Erythroblast (primary cell): ENCODE data around the gene ATP2A3.

ENCODE experiments used
- DNase-seq, 2 experiments: peaks; one replicate each; lab custom pipeline; 2025; lab: John Stamatoyannopoulos, UW
- GATA1 ChIP-seq: IDR thresholded peaks from 2 replicates; pipeline ENCODE4 v1.6.1; 2011; ENCODE audit warnings: low read depth, mild to moderate bottlenecking, control low read depth, low read length, moderate library complexity
- POLR2A ChIP-seq: IDR thresholded peaks from 2 replicates; pipeline ENCODE4 v1.6.1; 2011; ENCODE audit warnings: mild to moderate bottlenecking, low read length

Gene ATP2A3

DNA sequence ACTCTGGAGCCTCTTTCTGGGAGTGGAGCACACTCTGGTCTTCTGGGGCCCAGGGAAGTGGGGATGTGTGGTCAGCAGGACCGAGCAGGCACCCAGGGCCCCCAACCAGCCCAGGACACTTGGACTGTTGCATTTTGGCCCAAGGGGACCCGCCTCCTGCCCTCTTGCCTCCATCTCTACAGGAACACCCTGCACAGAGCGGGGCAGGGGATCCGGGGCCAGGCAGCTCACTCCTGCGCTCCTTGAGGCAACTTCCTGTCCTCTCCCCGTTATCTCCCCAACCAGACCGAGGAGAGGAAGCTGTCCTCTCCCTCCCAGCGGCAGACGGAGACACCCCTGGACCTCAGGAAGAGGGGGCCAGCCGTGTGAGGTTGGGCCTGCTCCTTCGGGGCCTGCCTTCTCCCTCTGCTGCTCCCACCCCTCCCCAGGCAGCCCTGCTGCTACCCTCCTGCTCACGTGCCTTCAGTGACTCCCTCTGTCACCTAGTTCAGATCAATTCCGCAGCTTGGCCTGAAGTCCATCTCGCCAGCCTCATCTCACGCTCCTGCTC, 10.0 kb upstream of the ATP2A3 start:
- TF ChIP-seq POLR2A, result no peak
- TF ChIP-seq GATA1, result no peak
- peak; percentile 19 to 54 for DNase-seq

DNA sequence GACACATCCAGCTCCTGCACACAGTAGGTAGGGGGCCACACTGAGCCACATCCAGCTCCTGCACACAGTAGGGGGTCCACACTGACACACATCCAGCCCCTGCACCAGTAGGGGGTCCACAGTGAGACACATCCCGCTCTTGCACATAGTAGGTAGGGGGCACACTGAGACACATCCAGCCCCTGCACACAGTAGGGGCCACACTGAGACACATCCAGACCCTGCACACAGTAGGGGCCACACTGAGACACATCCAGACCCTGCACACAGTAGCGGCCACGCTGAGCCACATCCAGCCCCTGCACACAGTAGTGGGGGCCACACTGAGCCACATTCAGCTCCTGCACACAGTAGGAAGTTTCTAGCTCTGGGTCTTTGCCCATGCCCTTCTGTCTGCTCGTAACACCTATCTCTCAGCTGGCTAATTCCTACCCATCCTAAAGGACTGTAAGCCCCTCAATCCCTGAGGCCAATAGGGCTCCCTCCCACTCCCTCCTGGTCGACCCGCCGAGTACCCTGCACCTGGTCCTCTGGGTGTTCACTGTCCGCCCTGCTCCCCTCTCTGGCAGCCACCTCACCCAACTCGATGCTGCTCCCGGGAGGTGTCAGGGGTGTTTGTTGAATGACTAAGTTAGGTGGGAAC, 9.4 kb upstream of the ATP2A3 start:
- TF ChIP-seq POLR2A (no peak), GATA1 (no peak)

DNA sequence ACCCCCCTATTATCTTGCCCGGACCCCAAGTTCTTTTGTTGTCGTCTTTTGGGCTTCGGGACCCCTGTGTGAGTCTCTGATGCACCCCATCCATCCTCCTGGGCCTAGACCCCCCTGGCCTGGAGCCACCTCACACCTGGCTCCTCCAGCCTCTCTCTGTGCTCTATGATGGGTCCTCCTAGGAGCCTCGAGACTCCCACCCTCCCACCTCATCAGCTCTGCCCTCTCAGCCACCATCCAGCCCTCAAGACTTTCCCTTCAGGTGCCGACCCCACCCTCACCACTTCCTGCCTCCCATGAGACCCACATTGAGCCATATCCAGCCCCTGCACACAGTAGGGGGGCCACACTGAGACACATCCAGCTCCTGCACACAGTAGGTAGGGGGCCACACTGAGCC, 8.7 kb upstream of the ATP2A3 start:
- TF ChIP-seq GATA1 (no peak), POLR2A (no peak)
- no peak for DNase-seq

More for the DNA sequence above, 9.4 kb upstream of the ATP2A3 start:
- DNase-seq, result no peak

DNA sequence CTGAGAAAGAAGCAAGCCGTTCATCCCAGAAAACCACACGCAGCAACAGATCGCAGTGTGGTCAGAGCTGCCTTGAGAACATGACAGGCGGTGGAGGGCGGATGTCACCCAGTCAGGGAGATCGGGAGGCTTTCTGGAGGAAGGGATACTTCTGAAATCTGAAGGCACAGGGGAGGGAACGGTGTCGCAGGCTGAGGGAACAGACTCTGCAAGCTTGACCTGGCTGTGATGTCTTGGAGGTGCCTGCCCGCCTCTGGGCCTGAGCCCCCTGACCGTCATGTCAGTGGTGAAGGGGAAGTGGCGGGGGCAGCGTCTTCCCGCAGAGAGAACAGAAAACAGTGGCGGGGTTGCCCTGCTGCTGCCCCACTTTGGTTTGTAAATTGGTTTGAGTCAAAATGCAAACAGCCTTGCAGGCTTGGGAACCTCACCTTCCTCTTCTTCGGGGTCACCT, 8.1 kb upstream of the ATP2A3 start:
- DNase-seq, result no peak

DNA sequence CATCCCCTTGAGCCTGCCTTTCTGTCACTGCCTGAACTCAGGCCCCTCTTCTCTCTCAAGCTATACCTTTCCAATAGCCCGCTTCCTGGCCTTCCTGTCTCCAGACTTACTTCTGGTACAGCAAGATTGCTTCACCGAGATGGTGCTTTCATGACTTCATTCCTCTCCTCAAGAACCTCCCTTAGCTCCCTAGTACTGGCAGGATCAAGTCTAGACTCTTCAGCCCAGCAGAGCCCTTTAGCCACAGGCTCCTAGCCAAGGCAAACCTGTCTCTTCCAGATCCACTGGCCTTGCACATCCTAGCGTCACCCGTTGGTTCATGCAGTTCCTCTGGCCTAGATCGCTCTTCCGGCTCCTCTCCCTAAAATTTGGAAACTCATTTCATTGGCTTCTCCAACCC, 6.4 kb upstream of the ATP2A3 start:
- no peak for DNase-seq
- TF ChIP-seq POLR2A, result no peak
- TF ChIP-seq GATA1, result no peak

More for the DNA sequence above, 8.1 kb upstream of the ATP2A3 start:
- TF ChIP-seq POLR2A, result no peak
- no peak for TF ChIP-seq GATA1

DNA sequence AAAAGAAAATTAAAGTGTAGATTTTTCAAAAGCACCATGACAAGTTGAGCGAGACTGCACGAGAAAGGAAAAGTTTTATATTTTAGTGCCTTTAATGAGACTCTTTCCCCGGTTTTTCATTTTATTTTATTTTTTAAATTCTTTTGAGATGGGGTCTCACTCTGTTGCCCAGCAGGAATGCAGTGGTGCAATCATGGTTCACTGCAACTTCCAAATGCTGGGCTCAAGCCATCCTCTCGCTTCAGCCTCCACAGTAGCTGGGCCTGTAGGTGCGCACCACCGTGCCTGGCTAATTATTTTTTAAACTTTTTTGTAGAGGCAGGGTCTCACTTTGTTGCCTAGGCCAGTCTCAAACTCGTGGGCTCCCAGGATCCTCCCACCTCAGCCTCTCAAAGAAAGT, 5.7 kb upstream of the ATP2A3 start:
- TF ChIP-seq POLR2A (no peak), GATA1 (no peak)
- no peak for DNase-seq

DNA sequence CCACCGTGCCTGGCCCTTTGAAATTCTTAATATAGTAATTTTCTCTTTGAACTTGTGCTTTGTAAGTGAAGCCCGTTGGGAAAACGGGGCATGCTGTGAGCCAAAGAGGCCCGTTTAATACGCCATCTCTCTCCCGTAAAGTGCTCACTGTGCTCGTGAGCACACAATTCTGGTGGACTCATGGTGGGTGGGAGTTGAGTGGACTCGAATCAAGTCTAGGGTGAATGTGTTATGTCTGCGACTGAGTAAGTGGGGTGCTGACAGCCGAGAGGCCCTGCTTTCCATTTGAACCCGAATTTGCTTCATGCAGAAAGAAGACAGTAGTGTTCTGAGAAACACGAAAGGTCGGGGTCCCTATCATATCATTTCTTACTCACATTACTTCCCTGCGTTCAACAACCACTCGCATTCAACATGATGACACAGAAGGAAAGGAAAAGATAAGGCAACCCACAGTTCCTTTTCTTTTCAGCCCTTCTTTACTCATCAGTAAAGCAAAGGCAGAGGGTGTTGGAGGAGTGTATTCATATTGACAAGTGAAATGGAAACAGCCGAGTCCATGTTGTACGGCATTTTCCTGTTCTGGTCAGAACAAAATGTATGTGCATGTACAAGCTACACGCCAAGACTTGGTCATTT, 4.8 kb upstream of the ATP2A3 start:
- TF ChIP-seq POLR2A (no peak), GATA1 (no peak)
- DNase-seq, result peak; percentile 31 to 33

DNA sequence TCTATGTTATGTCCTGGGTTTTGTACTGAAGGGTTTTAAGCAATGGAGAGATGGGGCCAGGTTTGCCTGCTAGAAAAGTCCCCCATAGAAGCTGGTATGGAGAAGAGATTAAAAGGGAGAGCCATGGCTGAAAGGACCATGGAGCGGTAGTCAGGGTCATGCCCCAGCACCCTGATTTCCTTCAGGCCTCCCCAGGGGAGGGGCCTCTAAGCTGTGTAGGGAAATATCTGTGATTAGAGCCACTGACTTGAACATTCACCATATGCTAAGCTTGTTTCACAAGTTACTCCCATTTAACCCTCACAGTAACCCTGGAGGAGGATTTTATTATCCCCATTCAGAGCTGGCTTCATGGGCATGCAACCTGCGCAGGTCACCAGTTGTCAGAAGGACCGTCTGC, 3.8 kb upstream of the ATP2A3 start:
- DNase-seq, result no peak
- TF ChIP-seq POLR2A (no peak), GATA1 (no peak)

DNA sequence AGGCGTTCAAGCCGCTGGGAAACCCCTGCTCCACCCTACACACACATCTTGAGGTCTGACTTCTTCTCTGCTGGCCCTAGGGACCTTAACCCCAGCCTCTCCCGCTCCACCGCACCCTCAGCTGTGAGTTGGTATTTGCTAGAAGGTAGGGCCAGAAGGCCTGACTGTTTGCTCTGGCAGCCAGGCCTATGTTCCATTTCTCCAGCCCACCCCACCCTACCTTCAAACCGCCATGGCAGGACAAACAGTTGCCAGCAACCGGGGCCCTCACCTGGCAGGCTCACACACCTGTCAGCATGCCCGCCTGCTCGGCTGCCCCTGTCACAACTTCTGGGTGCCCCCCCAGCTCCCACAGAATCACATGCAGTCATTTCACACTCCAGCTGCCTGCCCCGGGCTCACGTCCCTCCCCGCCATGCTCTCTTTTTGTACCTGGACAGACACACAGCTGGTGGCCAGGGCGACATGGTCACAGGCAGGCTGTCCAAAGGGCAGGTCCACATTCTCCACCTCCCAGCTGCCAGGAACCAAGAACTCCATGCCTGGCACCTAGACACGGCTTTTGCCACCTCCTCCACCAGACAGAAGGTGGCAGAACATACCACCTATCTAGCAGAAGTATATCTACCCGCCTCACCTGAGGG, 2.6 kb upstream of the ATP2A3 start:
- no peak for TF ChIP-seq POLR2A
- no peak for TF ChIP-seq GATA1
- DNase-seq, result no peak

DNA sequence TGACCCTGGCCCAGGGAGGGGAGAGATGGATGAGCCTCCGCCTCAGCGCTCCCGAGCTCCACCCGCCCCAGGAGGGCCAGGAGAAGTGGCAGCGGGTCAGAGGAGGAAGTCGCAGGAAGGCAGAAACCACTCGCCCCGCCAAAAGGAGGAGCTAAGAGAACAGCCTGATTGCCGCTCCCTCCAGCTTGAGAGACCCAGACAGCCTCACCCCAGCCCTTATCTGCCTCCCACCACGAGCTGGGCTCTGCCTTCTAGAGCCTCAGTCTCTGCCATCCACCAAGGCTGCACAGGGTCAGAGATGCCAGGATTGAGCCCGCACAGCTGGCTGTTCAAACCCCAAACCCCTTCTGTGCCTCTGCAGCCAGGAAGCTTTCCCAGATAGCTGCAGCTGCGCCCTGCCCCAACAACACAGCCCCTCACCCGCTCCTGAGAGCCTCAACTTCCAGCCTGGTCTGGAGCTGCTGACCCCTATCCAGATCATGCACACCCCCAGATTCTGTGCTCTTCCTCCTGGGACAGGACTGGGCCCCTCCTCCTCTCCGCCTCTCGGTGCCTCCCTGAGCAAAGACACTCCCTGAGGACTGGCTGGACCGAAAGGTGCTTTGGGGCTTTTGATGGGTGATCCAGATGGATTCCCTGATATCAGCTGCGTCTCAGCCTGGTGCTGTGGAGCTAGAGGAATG, 1.0 kb upstream of the ATP2A3 start:
- peak; percentile 64 to 74 for DNase-seq
- TF ChIP-seq POLR2A, result peak; percentile 32
- no peak for TF ChIP-seq GATA1

DNA sequence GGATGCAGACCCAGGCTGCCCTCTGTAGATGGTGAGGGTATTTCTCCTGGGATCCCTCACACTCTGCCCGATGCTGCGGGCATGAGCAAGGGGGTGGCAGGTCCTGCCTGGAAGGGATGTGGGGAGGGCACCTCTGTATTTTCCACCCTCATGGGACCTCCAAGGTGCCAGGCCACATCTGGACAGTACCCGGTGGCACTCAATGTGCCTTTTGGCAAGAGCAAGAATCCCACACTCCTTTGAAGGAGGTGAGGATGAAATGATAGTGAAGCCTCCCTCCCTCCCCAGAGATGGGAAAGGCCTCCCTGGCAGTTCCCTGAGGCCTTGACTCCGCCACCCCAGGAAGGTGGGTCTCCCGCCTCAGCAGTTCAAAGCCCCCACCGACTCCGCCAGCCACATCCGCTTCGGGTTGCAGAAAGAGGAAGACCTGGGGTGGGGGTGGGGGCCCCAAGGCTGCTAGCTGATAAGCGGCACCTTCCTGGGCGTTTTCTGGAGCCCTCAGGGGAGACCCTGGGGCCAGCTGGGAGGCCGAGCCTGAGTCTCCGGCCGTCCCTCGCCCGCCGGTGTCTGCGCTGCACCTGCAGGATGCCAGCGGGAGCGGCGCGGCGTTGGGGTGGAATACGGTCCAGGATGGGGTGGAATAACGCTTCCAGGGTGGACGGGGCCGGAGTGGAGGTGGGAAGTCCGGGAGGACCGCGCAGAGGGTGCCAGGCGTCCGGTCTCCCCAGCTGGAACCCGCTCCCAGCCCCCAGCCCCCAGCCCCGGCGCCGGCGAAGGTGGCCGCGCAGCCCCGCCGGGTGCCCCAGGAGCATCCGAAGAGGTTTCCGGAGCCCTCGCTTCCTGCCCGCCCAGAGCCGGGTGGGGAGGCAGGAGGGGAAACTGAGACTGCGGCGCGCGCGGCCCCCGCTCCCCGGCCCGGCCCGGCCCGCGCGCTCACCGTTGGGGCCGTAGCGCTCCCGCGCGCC, 718 bp downstream of the ATP2A3 start:
- TF ChIP-seq POLR2A (no peak), GATA1 (no peak)
- no peak for DNase-seq

DNA sequence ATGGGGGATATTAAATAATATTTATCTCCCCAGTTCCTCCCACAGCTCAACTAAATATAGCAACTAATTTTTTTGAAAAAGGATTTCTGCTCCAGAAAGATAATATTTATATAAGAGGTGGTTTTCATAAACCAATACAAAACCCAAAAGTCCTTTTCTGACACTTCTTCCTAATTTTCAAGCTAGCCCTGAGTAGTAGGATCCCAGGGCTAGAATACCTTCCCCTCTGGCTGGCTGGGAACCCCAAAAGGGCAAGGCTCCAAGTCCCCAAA, 1.3 kb downstream of the ATP2A3 start:
- no peak for TF ChIP-seq POLR2A
- TF ChIP-seq GATA1, result no peak
- DNase-seq, result no peak
